A549 treated with DMSO at 1 μM for 4 hours (cell line): ENCODE measurements around the gene ASCC1. TPM values are rescaled to one million over a fixed set of nuclear protein-coding genes. Genes with fewer than 3 reads are reported as not detected.

ENCODE experiments used
- total RNA-seq: library from RNA; stranded (reverse); fragments of 200-300 nt; extraction: Qiagen RNA extraction; gene quantifications from 5 replicates; pipeline ENCODE4 v1.2.3, GENCODE V29; 2022; ENCODE audit warnings: low read depth

ASCC1 gene
- total RNA-seq = 32.4 to 40.2 TPM (median 37.0 TPM) in 5 replicates

GRCh38 chr10:72215611-72216549, at the start of gene ASCC1, which contains the start of gene ANAPC16:
TSS of gene ASCC1 (minus strand) at chr10:72216276. CDS start at chr10:72213298, 2,978 bp downstream.
TSS of gene ANAPC16 (plus strand) at chr10:72216012. CDS start at chr10:72223915, 7,903 bp downstream.

GRCh38 chr10:72087969-72088888, 127.8 kb downstream of the ASCC1 start, which contains the start of gene SPOCK2:
TSS of gene SPOCK2 (minus strand) at chr10:72088551. CDS start at chr10:72088328, 223 bp downstream.

Other genes with a start within 250 kb of the ASCC1 start
- gene SPOCK2, start 127.7 kb downstream of the ASCC1 start, total RNA-seq = 0.19 to 0.52 TPM (median 0.37 TPM) in 5 replicates
- gene ANAPC16, start 264 bp downstream of the ASCC1 start, total RNA-seq = 70.5 to 89.1 TPM (median 84.6 TPM) in 5 replicates
- 135 to 169 TPM (median 156 TPM) in 5 replicates for gene DDIT4, start 57.6 kb upstream of the ASCC1 start, total RNA-seq
- gene DNAJB12, start 138.6 kb upstream of the ASCC1 start, total RNA-seq = 33.7 to 36.7 TPM (median 34.4 TPM) in 5 replicates